Activated naive CD8-positive, alpha-beta T cell treated with anti-CD3 and anti-CD28 coated beads, Interleukin-2, amount 50 U/mL, for 16 hours (primary cell): Measurements from ENCODE around the gene PROK1.
A peak's percentile ranks its signal among the peaks of the same experiment; 100 is the strongest.
"Not testable (repeated sequence)": the region's sequence is repeated elsewhere in the genome, so short reads cannot be mapped to it uniquely, and the experiment has no call there.

Source experiments
- DNase-seq: peaks from one replicate; pipeline ENCODE4 v3.0.0-alpha.2; 2020; ENCODE audit warnings: low read depth, low spot score

PROK1 gene

GRCh38 chr1:110433803-110434202 lies 17.1 kb upstream of the PROK1 start:
- DNase-seq = no peak

DNA sequence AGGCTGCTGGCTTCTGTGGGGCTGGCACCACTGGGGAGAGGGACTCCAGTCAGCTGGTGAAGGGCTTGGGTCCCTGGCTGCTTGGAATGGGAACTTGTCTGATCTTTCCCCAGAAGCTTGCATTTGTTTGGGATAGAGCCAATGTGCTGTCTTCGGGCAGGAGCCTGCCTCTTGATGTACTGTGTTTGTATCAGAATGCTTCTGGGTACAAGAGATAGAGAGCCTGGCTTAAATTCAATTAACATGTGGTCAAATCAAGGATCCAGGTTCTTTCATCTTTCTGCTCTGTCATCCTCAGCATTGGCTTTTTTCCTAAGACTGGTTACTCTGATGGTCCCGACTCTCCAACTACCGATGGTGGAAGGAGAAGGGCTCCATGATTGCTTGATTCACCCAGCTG lies 16.0 kb upstream of the PROK1 start:
- no peak for DNase-seq

GRCh38 chr1:110436635-110437034 lies 14.3 kb upstream of the PROK1 start:
- no peak for DNase-seq

DNA sequence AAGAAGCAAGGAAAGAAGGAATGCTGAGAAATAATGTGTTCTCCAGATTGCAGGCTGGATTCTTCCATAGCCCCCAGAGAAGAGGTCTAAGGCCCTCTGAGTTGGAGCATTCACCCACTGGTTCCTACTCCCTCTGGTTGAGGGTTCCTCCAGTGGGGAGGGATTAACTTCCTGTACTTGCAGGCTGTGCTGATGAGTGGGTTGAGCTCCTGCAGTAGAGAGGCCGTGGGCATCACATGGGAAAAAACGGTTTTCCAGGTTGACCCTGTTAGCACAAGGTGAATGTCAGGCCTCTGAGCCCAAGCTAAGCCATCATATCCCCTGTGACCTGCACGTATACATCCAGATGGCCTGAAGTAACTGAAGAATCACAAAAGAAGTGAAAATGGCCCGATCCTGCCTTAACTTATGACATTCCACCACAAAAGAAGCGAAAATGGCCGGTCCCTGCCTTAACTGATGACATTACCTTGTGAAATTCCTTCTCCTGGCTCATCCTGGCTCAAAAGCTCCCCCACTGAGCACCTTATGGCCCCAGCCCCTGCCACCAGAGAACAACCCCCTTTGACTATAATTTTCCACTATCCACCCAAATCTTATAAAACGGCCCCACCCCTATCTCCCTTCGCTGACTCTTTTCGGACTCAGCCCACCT lies 13.2 kb upstream of the PROK1 start:
- not testable (repeated sequence) for DNase-seq

DNA sequence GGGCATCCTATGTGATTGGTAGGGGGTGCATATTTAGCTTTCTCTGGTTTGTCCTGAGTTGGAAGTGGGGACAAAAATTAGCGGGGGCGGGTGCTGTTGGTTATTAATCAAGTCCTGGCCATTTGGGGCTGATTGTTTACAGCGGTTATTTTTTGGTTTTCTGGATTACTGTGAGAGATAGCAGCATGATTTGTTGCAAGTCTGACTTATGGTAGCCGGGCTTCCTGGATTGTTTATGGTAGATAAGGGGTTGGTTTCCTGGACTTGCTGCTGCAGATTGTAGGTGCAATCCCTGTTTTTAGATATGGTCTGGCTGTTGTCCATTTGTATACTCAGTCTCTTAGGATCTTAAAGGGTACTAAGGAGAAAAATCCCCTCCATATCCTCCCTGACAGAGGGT lies 12.1 kb upstream of the PROK1 start:
- DNase-seq = no peak

- DNase-seq = not testable (repeated sequence)
Measured at GRCh38 chr1:110439873-110440272, 11.1 kb upstream of the PROK1 start.

DNA sequence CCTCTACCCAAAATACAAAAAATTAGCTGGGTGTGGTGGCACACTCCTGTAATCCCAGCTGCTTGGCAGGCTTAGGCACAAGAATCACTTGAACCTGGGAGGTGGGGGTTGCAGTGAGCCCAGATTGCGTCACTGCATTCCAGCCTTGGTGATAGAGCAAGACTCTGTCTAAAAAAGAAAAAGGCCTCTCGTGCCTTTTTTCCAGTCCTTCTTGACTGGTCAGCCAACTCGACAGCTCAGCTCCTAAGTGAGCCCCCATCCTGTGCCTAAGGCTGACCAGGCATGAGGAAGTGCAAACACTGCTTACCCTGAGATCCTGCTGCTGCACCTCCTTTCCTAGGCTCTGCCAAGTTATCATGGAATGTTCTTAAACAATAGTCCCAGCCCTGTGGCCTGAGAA lies 10.1 kb upstream of the PROK1 start:
- DNase-seq = no peak

- DNase-seq = no peak
Measured at GRCh38 chr1:110441888-110442287, 9.1 kb upstream of the PROK1 start.

DNA sequence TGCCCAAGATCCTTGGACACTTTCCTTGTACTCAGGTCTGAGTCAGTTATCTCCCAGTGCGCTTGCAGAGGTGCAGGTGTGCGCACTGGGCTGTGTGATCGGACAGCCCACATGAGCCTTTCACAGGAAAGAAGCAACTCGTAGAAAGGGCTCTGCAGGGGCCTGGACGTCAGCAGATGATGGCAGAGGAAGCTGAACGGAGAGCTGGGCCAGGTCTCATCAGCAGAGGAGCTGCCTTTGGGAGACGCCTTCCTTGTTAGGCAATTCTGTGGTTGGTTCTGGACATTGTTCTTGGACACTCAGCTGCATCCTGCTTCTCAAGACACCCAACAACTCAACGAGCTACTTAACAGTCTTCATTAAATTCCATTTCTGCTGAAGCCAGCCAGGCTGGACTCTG lies 7.5 kb upstream of the PROK1 start:
- DNase-seq = no peak

- DNase-seq = no peak
Measured at GRCh38 chr1:110444561-110444960, 6.4 kb upstream of the PROK1 start.

- no peak for DNase-seq
Measured at GRCh38 chr1:110449661-110450651, 993 bp upstream of the PROK1 start.

GRCh38 chr1:110452330-110452729 lies 1.4 kb downstream of the PROK1 start:
- no peak for DNase-seq

DNA sequence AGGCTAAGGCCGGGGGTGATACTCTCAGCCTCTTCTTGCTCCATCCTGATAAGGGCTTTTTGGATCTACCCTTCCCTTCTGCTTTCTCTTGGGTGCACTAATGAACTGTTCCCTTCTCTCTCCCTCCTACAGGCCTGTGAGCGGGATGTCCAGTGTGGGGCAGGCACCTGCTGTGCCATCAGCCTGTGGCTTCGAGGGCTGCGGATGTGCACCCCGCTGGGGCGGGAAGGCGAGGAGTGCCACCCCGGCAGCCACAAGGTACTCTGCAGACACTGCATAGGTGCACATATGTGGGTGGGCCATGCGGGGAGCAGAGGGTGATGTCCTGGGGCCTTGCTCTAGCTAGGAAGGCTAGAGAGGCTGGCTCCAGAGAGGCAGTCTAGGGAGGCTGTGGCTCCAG lies 2.9 kb downstream of the PROK1 start:
- no peak for DNase-seq

- no peak for DNase-seq
Measured at GRCh38 chr1:110454328-110454727, 3.4 kb downstream of the PROK1 start.

GRCh38 chr1:110455151-110455550 lies 4.2 kb downstream of the PROK1 start:
- DNase-seq = no peak

- no peak for DNase-seq
Measured at GRCh38 chr1:110457206-110457605, 6.3 kb downstream of the PROK1 start.

DNA sequence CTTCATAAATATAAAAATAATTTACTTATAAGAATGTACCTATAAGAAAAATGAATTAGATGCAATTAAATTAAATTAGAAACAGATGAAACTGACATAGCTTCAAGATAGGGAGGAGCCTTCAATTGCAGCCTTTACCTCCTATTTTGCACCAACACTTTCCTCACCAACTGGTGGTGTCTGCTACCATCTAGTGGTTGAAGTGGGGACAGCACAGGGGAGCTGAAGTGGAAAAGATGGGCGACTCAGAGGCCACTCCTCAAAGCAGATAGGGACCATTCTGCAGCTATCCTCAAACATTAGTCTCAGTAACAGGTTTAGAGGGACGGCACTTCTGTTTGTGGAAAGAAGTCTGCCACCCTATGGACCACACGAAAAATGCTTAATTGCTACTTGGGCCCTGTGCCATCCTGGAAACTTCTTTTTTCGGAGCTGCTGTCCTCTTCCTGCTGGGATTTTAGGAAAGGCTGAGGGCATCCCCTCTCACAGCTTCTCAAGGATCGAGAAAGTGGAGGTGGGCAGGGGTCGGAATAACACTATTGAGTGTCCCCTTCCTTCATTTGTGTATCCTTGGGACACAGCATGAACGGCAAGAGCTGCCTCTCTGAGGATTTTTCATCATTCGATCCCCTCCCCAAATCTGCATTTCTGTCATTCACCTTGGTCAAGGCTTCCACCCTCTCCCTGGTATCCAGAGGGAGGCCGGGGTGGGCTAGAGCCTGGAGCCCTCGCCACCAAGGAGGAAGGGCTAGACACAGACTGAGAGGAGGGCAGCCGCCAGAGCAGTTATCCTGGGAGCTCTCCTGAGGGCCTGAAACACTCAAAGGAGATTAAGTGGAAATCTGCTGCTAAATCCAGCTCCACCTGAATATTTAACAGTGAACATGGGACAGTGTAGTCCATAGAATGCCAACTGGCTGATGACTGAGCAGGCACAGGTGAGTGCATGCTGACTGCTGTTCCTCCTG lies 9.6 kb downstream of the PROK1 start:
- peak; percentile 77 for DNase-seq

GRCh38 chr1:110462093-110462492 lies 11.1 kb downstream of the PROK1 start:
- no peak for DNase-seq

DNA sequence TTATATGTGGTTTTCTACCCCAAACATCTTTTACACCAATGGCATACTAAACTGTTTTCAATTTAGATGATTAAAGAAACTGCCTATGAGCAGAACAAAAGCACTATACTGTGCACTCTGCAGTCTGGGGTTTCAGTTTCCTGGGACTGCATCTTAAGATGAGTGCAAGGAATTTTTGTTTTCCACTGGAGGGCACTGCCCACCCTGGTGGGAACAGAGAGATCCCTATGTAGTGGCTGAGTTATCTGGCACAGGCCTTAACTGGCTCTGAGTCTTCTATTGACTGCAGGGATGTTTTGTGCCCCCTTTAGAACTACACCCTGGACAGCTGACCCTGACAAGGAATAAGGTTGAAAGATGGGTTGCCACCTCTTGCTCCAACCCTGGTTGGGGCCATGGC lies 12.0 kb downstream of the PROK1 start:
- no peak for DNase-seq

DNA sequence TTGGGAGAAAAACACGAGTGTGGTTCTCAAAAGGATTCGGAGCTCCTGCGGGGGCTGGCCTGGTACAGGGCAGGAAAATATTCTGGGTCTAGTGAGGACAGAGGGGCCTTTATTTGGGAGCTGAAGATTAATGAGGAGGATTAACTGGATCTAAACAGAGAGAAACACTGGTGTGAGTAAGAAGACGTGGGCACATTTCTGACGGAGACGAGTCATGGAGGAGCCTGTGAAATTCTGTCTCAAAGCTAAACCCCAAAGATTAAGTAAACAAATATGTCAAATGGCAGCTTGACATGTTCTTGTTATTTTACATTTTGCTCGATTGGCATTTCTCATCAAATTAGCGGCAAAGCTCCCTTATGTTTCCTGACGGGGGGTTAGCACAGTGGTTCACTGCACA lies 12.8 kb downstream of the PROK1 start:
- DNase-seq = no peak

- DNase-seq = no peak
Measured at GRCh38 chr1:110464340-110464739, 13.4 kb downstream of the PROK1 start.
